ENCODE results near the gene PRSS57. TPM values are rescaled to one million over a fixed set of nuclear protein-coding genes. Genes with fewer than 3 reads are reported as not detected.

Gene PRSS57
- total and polyA plus RNA-seq, 2 of the 8 experiments (the other 6 are each of a cell fraction or from before 2014, with no cell fraction given) = not detected

- TF ChIP-seq CHD7 (IDR thresholded peaks at IDR 0.05; ENCODE audit: insufficient replicate concordance, low read length) (no peak), PHF8 (conservative IDR thresholded peaks at IDR 0.05; ENCODE audit: low read depth, low read length) (no peak), YY1 (IDR thresholded peaks at IDR 0.05; ENCODE audit: low read depth, low read length) (no peak), CTBP2 (IDR thresholded peaks at IDR 0.05; ENCODE audit: borderline replicate concordance, insufficient read depth, insufficient read length, low read length) (no peak), POLR2AphosphoS5 (IDR thresholded peaks at IDR 0.05; ENCODE audit: low read depth, low read length) (no peak), USF2 (IDR thresholded peaks at IDR 0.05; ENCODE audit: low read length) (no peak), SIX5 (IDR thresholded peaks at IDR 0.05; ENCODE audit: low read depth, low read length) (no peak), HDAC6 (IDR thresholded peaks at IDR 0.05; ENCODE audit: low read depth, low read length) (no peak)
Measured at GRCh38 chr19:682678-683320, 12.5 kb downstream of the PRSS57 start (continued).

Measured in H1 (cell line).